ENCODE results near the gene USP47. TPM values are rescaled to one million over a fixed set of nuclear protein-coding genes. Genes with fewer than 3 reads are reported as not detected.

Gene USP47
- total and polyA plus RNA-seq, 2 of the 8 experiments (the other 6 are each of a cell fraction or from before 2014, with no cell fraction given), result 4.2 to 21.3 TPM

GRCh38 chr11:11826260-11826659 lies 15.5 kb upstream of the USP47 start:
- Histone ChIP-seq H2BK12ac (ENCODE audit: low read depth, low read length) (no peak overlapping the region), H3K23me2 (ENCODE audit: low read depth, low read length) (no peaks in the 10 kb centered on the region), H3K4me1 (replicated peaks in 1 of 4; ENCODE audit: control insufficient read depth in 3 of 4, insufficient read depth in 4 of 4, low read length in 3 of 4) (no peaks in the 10 kb centered on the region), H2AK5ac (ENCODE audit: low read depth, low read length) (no peak overlapping the region), H4K5ac (ENCODE audit: insufficient read length, low read depth, low read length) (no peak overlapping the region), H3K14ac (ENCODE audit: insufficient read length) (no peak overlapping the region), H2BK5ac (ENCODE audit: low read depth, low read length) (no peak overlapping the region), H2BK15ac (ENCODE audit: low read length) (no peak overlapping the region), H3K18ac (ENCODE audit: extremely low read depth, low read length) (no peak overlapping the region), H3K27ac (ENCODE audit: low read depth, low read length) (no peak overlapping the region), H3K27me3 (replicated peaks in 1 of 4; ENCODE audit: control insufficient read depth in 3 of 4, extremely low read depth in 1 of 4, insufficient read depth in 3 of 4, low read length in 3 of 4) (no peaks in the 10 kb centered on the region), H3K79me2 (ENCODE audit: control insufficient read depth in 1 of 2, insufficient read depth in 2 of 2, low read length in 2 of 2) (no peaks in the 10 kb centered on the region), H3K9ac (replicated peaks in 1 of 4; ENCODE audit: extremely low read depth in 1 of 4, low read depth in 3 of 4, low read length in 3 of 4) (no peak overlapping the region), H4K91ac (replicated peaks; ENCODE audit: insufficient read length, low read length) (no peak overlapping the region), H3K36me3 (ENCODE audit: control insufficient read depth in 2 of 4, insufficient read depth in 4 of 4, low read length in 3 of 4) (no peaks in the 10 kb centered on the region), H3K4me2 (ENCODE audit: insufficient read depth in 1 of 2, low read depth in 2 of 2, low read length in 2 of 2) (no peak overlapping the region), H4K8ac (ENCODE audit: extremely low read depth, insufficient read depth, low read length) (no peak overlapping the region), H3K56ac (replicated peaks; ENCODE audit: insufficient read length, low read depth, low read length) (no peak overlapping the region), H3K9me3 (ENCODE audit: insufficient read depth in 2 of 2, low read depth in 1 of 2, low read length in 1 of 2) (0 out of 4 replicates have a peak, but pooled peaks cover 0 to 4% of the 10 kb centered on the region in 2 experiments), H2AFZ (ENCODE audit: low read length) (no peak overlapping the region), H4K20me1 (replicated peaks in 1 of 2; ENCODE audit: control insufficient read depth in 1 of 2, insufficient read depth in 2 of 2, low read length in 2 of 2) (no peaks in the 10 kb centered on the region), H2BK20ac (ENCODE audit: low read length) (no peak overlapping the region), H3K79me1 (ENCODE audit: low read depth, low read length) (no peaks in the 10 kb centered on the region), H2BK120ac (replicated peaks; ENCODE audit: low read depth, low read length) (no peak overlapping the region), H3K4ac (replicated peaks; ENCODE audit: insufficient read length, low read depth, low read length) (no peak overlapping the region), H3K23ac (ENCODE audit: insufficient read length) (no peak overlapping the region), H3K4me3 (ENCODE audit: extremely low read depth in 1 of 4, insufficient read depth in 2 of 4, low read depth in 3 of 4, low read length in 4 of 4) (no peak overlapping the region)
- ChIA-PET POLR2A (ENCODE audit: partially characterized antibody) (no interaction called here), CTCF (ENCODE audit: partially characterized antibody) (interaction anchor here (1.4 kb wide), 1 partner anchor 221 kb away, joined by 3 read pairs; no protein-coding TSS in a partner anchor)
- TF ChIP-seq SP2 (IDR thresholded peaks at IDR 0.05; ENCODE audit: low read length) (no peak), E2F6 (IDR thresholded peaks at IDR 0.05) (no peak), PHF8 (conservative IDR thresholded peaks at IDR 0.05; ENCODE audit: low read depth, low read length) (no peak), FOSL1 (IDR thresholded peaks at IDR 0.05; ENCODE audit: insufficient read depth, low read depth, low read length) (no peak), POLR2AphosphoS5 (IDR thresholded peaks at IDR 0.05; ENCODE audit: low read depth, low read length) (no peak), SP4 (IDR thresholded peaks at IDR 0.05; ENCODE audit: low read length) (no peak), EZH2 (IDR thresholded peaks at IDR 0.05; ENCODE audit: low read depth, low read length, severe bottlenecking) (no peak), KDM5A (IDR thresholded peaks at IDR 0.05; ENCODE audit: low read length) (no peak), ZNF274 (IDR thresholded peaks at IDR 0.05; ENCODE audit: borderline replicate concordance, extremely low read depth, low read length) (no peak), TBP (IDR thresholded peaks at IDR 0.05; ENCODE audit: low read depth, low read length) (no peak)
- TF ChIP-seq, protein P1, sequence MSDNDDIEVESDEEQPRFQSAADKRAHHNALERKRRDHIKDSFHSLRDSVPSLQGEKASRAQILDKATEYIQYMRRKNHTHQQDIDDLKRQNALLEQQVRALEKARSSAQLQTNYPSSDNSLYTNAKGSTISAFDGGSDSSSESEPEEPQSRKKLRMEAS (IDR thresholded peaks at IDR 0.05), result no peak
- FAIRE-seq (no peak), DNase-seq (ENCODE audit: low read depth in 1 of 2, low spot score in 2 of 2) (no peak)
- WGBS, 2 experiments (ENCODE audit: extremely low coverage in 1 of 2, insufficient coverage in 1 of 2, insufficient read length in 1 of 2, insufficient replicate concordance in 2 of 2, low coverage in 1 of 2, low lambda C conversion rate in 2 of 2, missing lambda C conversion rate in 1 of 2), result 92% methylated on average over 1 of the region's 1 CpG; no CpG with 5 or more reads in 1 of the 2 experiments
